Smooth muscle cell (in vitro differentiated cells): ENCODE measurements around the gene TOX2. TPM values are rescaled to one million over a fixed set of nuclear protein-coding genes. Genes with fewer than 3 reads are reported as not detected.

Experiments used
- DNase-seq: peaks from one replicate; lab custom pipeline; 2025; ENCODE audit not compliant: unreplicated experiment; lab: John Stamatoyannopoulos, UW
- H2AFZ ChIP-seq: fragments of 200-600 bp; sonication (generic); 2 replicates; pipeline ENCODE4 v1.6.0; 2016; ENCODE audit warnings: antibody characterized with exemption, low read depth, mild to moderate bottlenecking
- H3F3A ChIP-seq: fragments of 200-600 bp; sonication (generic); 2 replicates; pipeline ENCODE4 v1.6.0; 2017; ENCODE audit warnings: antibody characterized with exemption, low read depth
- H3K27ac ChIP-seq: fragments of 200-600 bp; sonication (generic); 2 replicates; pipeline ENCODE4 v1.5.1; 2016; ENCODE audit warnings: low read depth, mild to moderate bottlenecking
- H3K27me3 ChIP-seq: fragments of 200-600 bp; sonication (generic); 2 replicates; pipeline ENCODE4 v1.6.1; 2016; ENCODE audit warnings: low read depth, mild to moderate bottlenecking
- H3K36me3 ChIP-seq: fragments of 200-600 bp; sonication (generic); 2 replicates; pipeline ENCODE4 v1.5.1; 2016; ENCODE audit warnings: low read depth
- H3K4me1 ChIP-seq: fragments of 200-600 bp; sonication (generic); 2 replicates; pipeline ENCODE4 v1.5.1; 2016; ENCODE audit warnings: low read depth
- H3K4me2 ChIP-seq: fragments of 200-600 bp; sonication (generic); 2 replicates; pipeline ENCODE4 v1.6.0; 2016; ENCODE audit warnings: mild to moderate bottlenecking
- H3K4me3 ChIP-seq: fragments of 200-600 bp; sonication (generic); 2 replicates; pipeline ENCODE4 v1.5.1; 2016; ENCODE audit warnings: mild to moderate bottlenecking
- H3K79me2 ChIP-seq: fragments of 200-600 bp; sonication (generic); 2 replicates; pipeline ENCODE4 v1.6.0; 2016; ENCODE audit warnings: low read depth, mild to moderate bottlenecking
- H3K9ac ChIP-seq: fragments of 200-600 bp; sonication (generic); 2 replicates; pipeline ENCODE4 v1.6.0; 2016; ENCODE audit warnings: low read depth
- H3K9me3 ChIP-seq: fragments of 200-600 bp; sonication (generic); replicated peaks from 2 replicates; pipeline ENCODE4 v1.5.1; 2016; ENCODE audit warnings: low read depth
- H4K20me1 ChIP-seq: fragments of 200-600 bp; sonication (generic); 2 replicates; pipeline ENCODE4 v1.6.0; 2016; ENCODE audit warnings: low read depth
- CTCF ChIP-seq: fragments of 200-600 bp; sonication (generic); IDR thresholded peaks from 2 replicates; pipeline ENCODE4 v1.5.1; 2017; ENCODE audit warnings: borderline replicate concordance, mild to moderate bottlenecking, antibody characterized with exemption; ENCODE audit not compliant: insufficient read depth, poor library complexity, severe bottlenecking
- WGBS: methylation state at CpG from one replicate; pipeline ENCODE4 v1.1.7; 2016; ENCODE audit warnings: low lambda C conversion rate; 5-methylcytosine and 5-hydroxymethylcytosine counted together
- polyA plus RNA-seq: library from polyadenylated mRNA; unstranded; fragments of >200 nt; fragmentation: Nextera tagmentation; extraction: Ambion mirVana; gene quantifications from 2 replicates; pipeline ENCODE4 v1.2.1, GENCODE V29; 2016
- total RNA-seq: library from RNA; depleted of rRNA; stranded (reverse); fragments of >200 nt; gene quantifications from 2 replicates; pipeline ENCODE4 v1.2.3, GENCODE V29; 2014

TOX2 gene
- total and polyA plus RNA-seq, 2 experiments from 2014 or later, result 1.1 to 3.8 TPM

- Histone ChIP-seq H3F3A (peaks cover 3% of the 10 kb centered on the region), H3K36me3 (no peaks in the 10 kb centered on the region), H3K4me3 (no peak overlapping the region), H3K4me1 (no peaks in the 10 kb centered on the region), H3K27ac (no peak overlapping the region), H3K9ac (no peak overlapping the region), H3K27me3 (no peaks in the 10 kb centered on the region), H3K9me3 (no peaks in the 10 kb centered on the region), H3K79me2 (no peaks in the 10 kb centered on the region), H4K20me1 (no peaks in the 10 kb centered on the region), H2AFZ (no peak overlapping the region), H3K4me2 (no peak overlapping the region)
- no peak for TF ChIP-seq CTCF
- DNase-seq, result no peak
- WGBS, result 69% methylated on average over 8 of the region's 8 CpGs
Observed at GRCh38 chr20:43953919-43954592, 39.4 kb downstream of the TOX2 start.

GRCh38 chr20:43954704-43955061, 40.0 kb downstream of the TOX2 start:
- no peak for DNase-seq
- no peak overlapping the region for H3K27ac ChIP-seq
- H3K4me1 ChIP-seq, result no peaks in the 10 kb centered on the region
- no peak overlapping the region for H2AFZ ChIP-seq
- H3K4me3 ChIP-seq, result no peak overlapping the region
- no peak for TF ChIP-seq CTCF
- H3F3A ChIP-seq, result peaks cover 3% of the 10 kb centered on the region
- H3K9me3 ChIP-seq, result no peaks in the 10 kb centered on the region
- H3K36me3 ChIP-seq, result no peaks in the 10 kb centered on the region
- H4K20me1 ChIP-seq, result no peaks in the 10 kb centered on the region
- H3K9ac ChIP-seq, result no peak overlapping the region
- no peak overlapping the region for H3K4me2 ChIP-seq
- 79% methylated on average over 6 of the region's 6 CpGs for WGBS
- no peaks in the 10 kb centered on the region for H3K79me2 ChIP-seq
- H3K27me3 ChIP-seq, result no peaks in the 10 kb centered on the region

GRCh38 chr20:43955062-43955749, 40.6 kb downstream of the TOX2 start:
- Histone ChIP-seq H3K27ac (peak overlapping the region; percentile 52), H3K9ac (no peak overlapping the region)
- WGBS, result 28% methylated on average over 6 of the region's 6 CpGs

More at GRCh38 chr20:43955062-43955749, 40.6 kb downstream of the TOX2 start:
- no peaks in the 10 kb centered on the region for H3K4me1 ChIP-seq
- no peak for DNase-seq
- peak overlapping the region; percentile 36 for H3K4me2 ChIP-seq
- no peaks in the 10 kb centered on the region for H3K9me3 ChIP-seq
- H3K27me3 ChIP-seq, result no peaks in the 10 kb centered on the region
- H3F3A ChIP-seq, result peaks cover 3% of the 10 kb centered on the region
- no peaks in the 10 kb centered on the region for H3K79me2 ChIP-seq
- H3K36me3 ChIP-seq, result no peaks in the 10 kb centered on the region
- H4K20me1 ChIP-seq, result no peaks in the 10 kb centered on the region
- no peak overlapping the region for H3K4me3 ChIP-seq
- no peak for TF ChIP-seq CTCF
- no peak overlapping the region for H2AFZ ChIP-seq
